Tibial artery (tissue), 4 donors: ENCODE data around the gene ITGB3.
A peak's percentile ranks its signal among the peaks of the same experiment; 100 is the strongest.

Experiments used
- DNase-seq, 2 donors: peaks; one replicate each; pipeline ENCODE4 v3.0.0-alpha.2; 2019
- H3K27ac ChIP-seq, 2 donors: fragments of 200-600 bp; sonication (generic) in 1 of 2; 1 replicate in 1 of 2; 2 replicates in 1 of 2; pipeline ENCODE4 v1.5.1; 2018 to 2019; ENCODE audit warnings: mild to moderate bottlenecking in 1 of 2
- H3K27me3 ChIP-seq, 2 donors: fragments of 200-600 bp; sonication (generic) in 1 of 2; one replicate each; pipeline versions ENCODE4 v1.5.1 to v1.6.0; 2016 to 2019
- H3K36me3 ChIP-seq, 3 donors: fragments of 200-600 bp; sonication (generic) in 2 of 3; one replicate each; pipeline ENCODE4 v1.5.1; 2016 to 2019; ENCODE audit warnings: mild to moderate bottlenecking in 2 of 3
- H3K4me1 ChIP-seq, 4 donors: fragments of 200-600 bp; sonication (generic) in 2 of 4; 1 replicate in 3 of 4; 2 replicates in 1 of 4; pipeline ENCODE4 v1.5.1; 2016 to 2019
- H3K4me3 ChIP-seq, 2 donors: fragments of 200-600 bp; sonication (generic) in 1 of 2; 1 replicate in 1 of 2; 2 replicates in 1 of 2; pipeline ENCODE4 v1.5.1; 2018 to 2019; ENCODE audit warnings: mild to moderate bottlenecking in 2 of 2
- H3K9me3 ChIP-seq, 3 donors: fragments of 200-600 bp; sonication (generic) in 1 of 3; one replicate each; pipeline ENCODE4 v1.5.1; 2016 to 2019
- intact Hi-C: fragments of 100-400 bp; cut with DNase I; formaldehyde crosslinking; loops from one replicate; pipeline ENCODE4 v1.15.0; 2023; ENCODE audit warnings: low total_unique reads
- TF ChIP-seq, protein P1 (sequence below), 2 experiments: fragments of 200-600 bp in 1 of 2; fragments of 450-650 bp in 1 of 2; IDR thresholded peaks; one replicate each; pipeline ENCODE4 v1.5.1; 2017 to 2019; ENCODE audit warnings: antibody characterized with exemption in 2 of 2, mild to moderate bottlenecking in 1 of 2, moderate library complexity in 1 of 2

Gene ITGB3

DNA sequence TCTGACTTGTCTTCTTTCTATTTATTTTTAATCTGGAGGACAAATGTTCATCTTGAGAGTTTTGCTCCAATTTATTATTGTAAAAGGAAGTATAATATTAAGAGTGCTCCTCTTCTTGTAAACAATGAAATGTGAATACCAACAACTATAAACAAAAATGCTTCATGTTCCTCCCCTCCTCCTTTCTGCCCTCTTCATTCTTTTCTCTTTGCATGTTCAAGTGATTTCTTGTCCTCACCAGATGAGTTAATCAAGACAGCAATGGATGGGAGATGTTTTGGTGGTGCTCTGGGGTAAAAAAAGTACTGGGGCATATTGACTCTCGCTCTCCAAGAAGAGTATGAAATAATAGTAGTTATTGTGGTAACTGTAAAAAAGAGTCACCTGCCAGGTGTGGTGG lies 24.3 kb downstream of the ITGB3 start:
- Histone ChIP-seq H3K27me3 (no peaks in the 10 kb centered on the region), H3K36me3 (no peaks in the 10 kb centered on the region), H3K4me1 (peaks cover 5 to 97% (median 74%) of the 10 kb centered on the region in 4 donors), H3K27ac (peak overlapping the region; percentile 85 to 92), H3K9me3 (no peaks in the 10 kb centered on the region), H3K4me3 (no peak overlapping the region)
- intact Hi-C loops: no loop called here
- DNase-seq: no peak
- TF ChIP-seq, protein P1, sequence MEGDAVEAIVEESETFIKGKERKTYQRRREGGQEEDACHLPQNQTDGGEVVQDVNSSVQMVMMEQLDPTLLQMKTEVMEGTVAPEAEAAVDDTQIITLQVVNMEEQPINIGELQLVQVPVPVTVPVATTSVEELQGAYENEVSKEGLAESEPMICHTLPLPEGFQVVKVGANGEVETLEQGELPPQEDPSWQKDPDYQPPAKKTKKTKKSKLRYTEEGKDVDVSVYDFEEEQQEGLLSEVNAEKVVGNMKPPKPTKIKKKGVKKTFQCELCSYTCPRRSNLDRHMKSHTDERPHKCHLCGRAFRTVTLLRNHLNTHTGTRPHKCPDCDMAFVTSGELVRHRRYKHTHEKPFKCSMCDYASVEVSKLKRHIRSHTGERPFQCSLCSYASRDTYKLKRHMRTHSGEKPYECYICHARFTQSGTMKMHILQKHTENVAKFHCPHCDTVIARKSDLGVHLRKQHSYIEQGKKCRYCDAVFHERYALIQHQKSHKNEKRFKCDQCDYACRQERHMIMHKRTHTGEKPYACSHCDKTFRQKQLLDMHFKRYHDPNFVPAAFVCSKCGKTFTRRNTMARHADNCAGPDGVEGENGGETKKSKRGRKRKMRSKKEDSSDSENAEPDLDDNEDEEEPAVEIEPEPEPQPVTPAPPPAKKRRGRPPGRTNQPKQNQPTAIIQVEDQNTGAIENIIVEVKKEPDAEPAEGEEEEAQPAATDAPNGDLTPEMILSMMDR (IDR thresholded peaks at IDR 0.05): no peak

DNA sequence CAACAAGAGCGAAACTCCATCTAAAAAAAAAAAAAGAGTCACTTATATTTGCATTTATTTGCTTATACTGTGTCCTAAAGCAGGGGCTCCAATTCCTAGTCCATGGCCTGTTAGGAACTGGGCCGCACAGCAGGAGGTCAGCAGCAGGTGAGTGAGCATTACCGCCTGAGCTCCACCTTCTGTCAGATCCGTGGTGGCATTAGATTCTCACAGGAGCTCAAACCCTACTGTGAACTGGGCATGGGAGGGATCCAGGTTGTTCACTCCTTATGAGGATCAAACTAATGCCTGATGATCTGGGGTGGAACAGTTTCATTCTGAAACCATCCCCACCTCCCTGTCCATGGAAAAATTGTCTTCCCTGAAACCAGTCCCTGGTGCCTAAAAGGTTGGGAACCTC lies 24.9 kb downstream of the ITGB3 start:
- DNase-seq: no peak
- Histone ChIP-seq H3K27ac (peak overlapping the region; percentile 85 to 92), H3K27me3 (no peaks in the 10 kb centered on the region), H3K4me3 (no peak overlapping the region), H3K9me3 (no peaks in the 10 kb centered on the region), H3K4me1 (peaks cover 5 to 96% (median 72%) of the 10 kb centered on the region in 4 donors), H3K36me3 (no peaks in the 10 kb centered on the region)
- TF ChIP-seq, protein P1 (IDR thresholded peaks at IDR 0.05): no peak
- intact Hi-C loops: no loop called here

DNA sequence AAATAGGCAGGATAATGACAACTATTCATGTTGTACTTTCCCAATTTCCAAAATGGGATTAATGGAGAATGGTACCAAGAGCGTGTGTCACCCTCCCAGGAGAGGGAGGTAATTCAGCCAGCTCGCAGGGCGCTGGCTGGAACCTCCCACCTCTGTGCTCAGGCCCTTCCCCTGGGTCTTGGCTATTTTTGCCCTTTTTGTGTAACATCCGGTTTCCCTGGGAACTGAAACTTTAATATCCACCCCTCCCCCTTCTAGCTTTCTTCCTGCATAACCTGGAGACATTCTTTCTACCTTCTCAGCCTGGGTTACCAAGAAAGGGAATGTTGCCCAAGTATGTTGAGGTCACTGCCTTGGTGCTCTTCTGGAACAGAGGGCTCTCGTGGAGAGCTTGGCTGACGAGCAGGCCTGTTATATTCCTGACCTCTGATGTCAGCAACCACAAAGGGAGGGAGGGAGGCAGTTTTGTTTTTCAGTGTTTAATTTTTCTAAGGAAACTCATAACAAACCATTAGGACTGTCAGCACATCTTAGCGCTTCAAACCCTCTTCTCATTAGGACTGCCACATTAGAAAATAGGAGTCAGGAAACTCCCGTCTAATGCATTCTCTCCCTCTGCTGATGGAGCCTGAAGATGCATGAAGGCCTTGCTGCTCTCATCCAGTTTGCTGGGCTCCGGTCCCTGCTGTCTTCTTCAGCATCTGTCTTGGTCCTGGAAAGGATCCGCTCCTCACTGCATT lies 25.6 kb downstream of the ITGB3 start:
- Histone ChIP-seq H3K4me3 (peak overlapping the region in 1 of 2 donors; percentile 5), H3K9me3 (no peaks in the 10 kb centered on the region), H3K27me3 (no peaks in the 10 kb centered on the region), H3K4me1 (peaks cover 5 to 94% (median 68%) of the 10 kb centered on the region in 4 donors), H3K27ac (peak overlapping the region; percentile 85 to 92), H3K36me3 (peaks cover 1 to 5% (median 2%) of the 10 kb centered on the region in 3 donors)
- TF ChIP-seq, protein P1 (IDR thresholded peaks at IDR 0.05): peak in 1 of 2 experiments; percentile 17
- DNase-seq: peak; percentile 82 to 94
- intact Hi-C loops: no loop called here

- peaks cover 5 to 87% (median 57%) of the 10 kb centered on the region in 4 donors for H3K4me1 ChIP-seq
- H3K36me3 ChIP-seq: peaks cover 10 to 13% (median 10%) of the 10 kb centered on the region in 3 donors
- H3K4me3 ChIP-seq: no peak overlapping the region
- peak in 1 of 2 donors; percentile 74 for DNase-seq
- H3K27me3 ChIP-seq: no peaks in the 10 kb centered on the region
- intact Hi-C loops: no loop called here
- TF ChIP-seq, protein P1 (IDR thresholded peaks at IDR 0.05): no peak
- H3K27ac ChIP-seq: peak overlapping the region; percentile 85 to 92
- H3K9me3 ChIP-seq: no peaks in the 10 kb centered on the region
Measured at GRCh38 chr17:47280072-47280811, 26.6 kb downstream of the ITGB3 start.

DNA sequence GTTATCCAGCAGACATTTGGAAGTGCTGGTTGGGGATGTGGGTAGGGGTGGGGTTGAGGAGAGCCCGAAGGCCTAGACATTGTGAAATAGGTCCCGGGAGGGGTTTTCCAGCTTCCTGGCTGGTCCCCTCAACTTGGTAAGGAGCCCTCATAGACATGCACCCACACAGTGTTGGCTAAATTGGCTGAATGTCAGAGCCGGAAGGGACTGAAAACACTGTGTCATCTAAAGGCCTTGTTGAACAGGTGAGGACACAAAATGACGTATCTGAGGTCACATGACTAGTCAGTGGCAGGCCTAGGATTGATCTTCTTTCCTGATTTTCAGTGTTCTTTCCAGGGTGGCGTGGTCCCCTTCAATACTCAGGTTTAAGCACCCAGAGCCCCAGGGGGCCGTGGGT lies 27.6 kb downstream of the ITGB3 start:
- Histone ChIP-seq H3K27ac (peak overlapping the region; percentile 85 to 92), H3K27me3 (no peaks in the 10 kb centered on the region), H3K9me3 (no peaks in the 10 kb centered on the region), H3K36me3 (peaks cover 16 to 18% (median 17%) of the 10 kb centered on the region in 3 donors), H3K4me1 (peaks cover 5 to 77% (median 49%) of the 10 kb centered on the region in 4 donors), H3K4me3 (no peak overlapping the region)
- TF ChIP-seq, protein P1 (IDR thresholded peaks at IDR 0.05): no peak
- intact Hi-C loops: no loop called here
- no peak for DNase-seq
